OCI-LY7 (cell line): Measurements from ENCODE around the gene GEN1. TPM values are rescaled to one million over a fixed set of nuclear protein-coding genes. Genes with fewer than 3 reads are reported as not detected.

ENCODE experiments used
- BruUV-seq: library from RNA; stranded (reverse); fragments of 400-500 nt; replicated peaks from 2 replicates; lab custom pipeline; 2021; lab: Mats Ljungman, UMichigan
- CTCF ChIA-PET: fragments of 300-600 bp; sonication (Branson Sonifier 250); formaldehyde crosslinking; loops from one replicate; lab custom pipeline; 2022; ENCODE audit warnings: antibody characterized with exemption; ENCODE audit not compliant: unreplicated experiment; lab: Charles Lee
- POLR2A ChIA-PET: fragments of 300-600 bp; sonication (Branson Sonifier 250); formaldehyde crosslinking; loops from one replicate; lab custom pipeline; 2022; ENCODE audit warnings: antibody characterized with exemption; lab: Charles Lee
- DNase-seq: peaks from one replicate; pipeline ENCODE4 v3.0.0-alpha.2; 2015; ENCODE audit warnings: low spot score
- H2AFZ ChIP-seq: fragments of 200-600 bp; sonication (generic), shearing (Covaris generic); 2 replicates; pipeline ENCODE4 v1.6.1; 2014; ENCODE audit warnings: mild to moderate bottlenecking, antibody characterized with exemption, low read length, moderate library complexity
- H3K27ac ChIP-seq: fragments of 200-600 bp; sonication (generic); 2 replicates; pipeline ENCODE4 v1.5.1; 2014; ENCODE audit warnings: mixed run types, low read depth, mild to moderate bottlenecking, moderate library complexity, low read length, inconsistent platforms; ENCODE audit not compliant: poor library complexity, severe bottlenecking
- H3K36me3 ChIP-seq: fragments of 200-600 bp; sonication (generic); 2 replicates; pipeline ENCODE4 v1.6.1; 2014; ENCODE audit warnings: mild to moderate bottlenecking, antibody characterized with exemption, low read length, moderate library complexity, mixed read lengths; ENCODE audit not compliant: insufficient read depth
- H3K4me1 ChIP-seq: fragments of 200-600 bp; sonication (generic); 2 replicates; pipeline ENCODE4 v1.5.1; 2014; ENCODE audit warnings: mild to moderate bottlenecking, low read length; ENCODE audit not compliant: insufficient read depth, poor library complexity, severe bottlenecking
- H3K4me2 ChIP-seq: fragments of 200-600 bp; sonication (generic); 2 replicates; pipeline ENCODE4 v1.6.1; 2014; ENCODE audit warnings: mild to moderate bottlenecking, low read length
- H3K4me3 ChIP-seq: fragments of 200-600 bp; sonication (generic); 2 replicates; pipeline ENCODE4 v1.5.1; 2014; ENCODE audit warnings: mild to moderate bottlenecking, low read depth, low read length; ENCODE audit not compliant: poor library complexity, severe bottlenecking
- H3K79me2 ChIP-seq: fragments of 200-600 bp; sonication (generic); 2 replicates; pipeline ENCODE4 v1.6.1; 2016; ENCODE audit warnings: low read depth, mild to moderate bottlenecking, low read length, moderate library complexity, mixed read lengths; ENCODE audit not compliant: insufficient read depth
- H3K9me2 ChIP-seq: fragments of 200-600 bp; sonication (generic); 2 replicates; pipeline ENCODE4 v1.6.1; 2016; ENCODE audit warnings: mild to moderate bottlenecking, low read length, mixed read lengths; ENCODE audit not compliant: insufficient read depth
- H3K9me3 ChIP-seq: fragments of 200-600 bp; sonication (generic); 2 replicates; pipeline ENCODE4 v1.6.1; 2014; ENCODE audit warnings: mild to moderate bottlenecking, mixed run types, low read length, mixed read lengths
- H4K20me1 ChIP-seq: fragments of 200-600 bp; sonication (generic); 2 replicates; pipeline ENCODE4 v1.6.1; 2014; ENCODE audit warnings: mild to moderate bottlenecking, antibody characterized with exemption, low read length, moderate library complexity, mixed read lengths; ENCODE audit not compliant: insufficient read depth
- EZH2phosphoT487 ChIP-seq: fragments of 200-600 bp; sonication (generic); IDR thresholded peaks from 2 replicates; pipeline ENCODE4 v1.6.1; 2018; ENCODE audit warnings: low read depth, borderline replicate concordance, mild to moderate bottlenecking, mixed run types, antibody characterized with exemption, low read length, moderate library complexity, mixed read lengths
- intact Hi-C: fragments of 100-400 bp; cut with micrococcal nuclease; formaldehyde crosslinking; loops from one replicate; pipeline ENCODE4 v1.10.0; 2022; ENCODE audit not compliant: unreplicated experiment
- total RNA-seq, 2 experiments: library from RNA; depleted of rRNA in 1 of 2; stranded (reverse); fragments of >200 nt in 1 of 2; shearing (Covaris generic) in 1 of 2; gene quantifications; 2 replicates each; pipeline ENCODE4 v1.2.3, GENCODE V29; 2014 to 2022
- TF ChIP-seq, protein P1 (sequence below): fragments of 200-600 bp; sonication (generic); conservative IDR thresholded peaks from 2 replicates; pipeline ENCODE4 v1.5.1; 2014; ENCODE audit warnings: mild to moderate bottlenecking, antibody characterized with exemption, low read length, moderate library complexity, mixed read lengths

Gene GEN1
- total RNA-seq, 2 experiments from 2014 or later: 52.5 to 112 TPM

DNA sequence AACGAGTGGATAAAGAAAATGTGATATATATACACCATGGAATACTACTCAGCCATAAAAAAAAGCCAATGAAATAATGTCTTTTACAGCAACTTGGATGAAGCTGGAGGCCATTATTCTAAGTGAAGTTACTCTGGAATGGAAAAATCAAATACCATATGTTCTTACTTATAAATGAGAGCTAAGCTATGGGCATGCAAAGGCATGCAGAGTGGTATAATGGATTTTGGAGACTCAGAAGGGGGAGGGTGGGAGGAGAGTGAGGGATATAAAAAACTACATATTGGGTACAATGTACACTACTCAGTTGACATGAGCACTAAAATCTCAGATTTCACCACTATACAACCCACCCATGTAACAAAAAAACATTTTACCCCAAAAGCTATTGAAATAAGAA lies 60.7 kb downstream of the GEN1 start:
- POLR2A ChIA-PET: interaction anchor here (2.0 to 2.8 kb wide), 2 partner anchors 8 to 9 kb away, joined by 10 to 12 read pairs; no protein-coding TSS in a partner anchor
- Histone ChIP-seq H3K36me3 (no peaks in the 10 kb centered on the region), H3K9me3 (no peaks in the 10 kb centered on the region), H2AFZ (no peak overlapping the region; the same call in 1 of the 2 replicates), H3K4me2 (peak overlapping the region; percentile 69), H3K9me2 (no peaks in the 10 kb centered on the region), H3K4me3 (no peak overlapping the region), H3K4me1 (peaks cover 39% of the 10 kb centered on the region), H3K27ac (no peak overlapping the region), H4K20me1 (no peaks in the 10 kb centered on the region), H3K79me2 (no peaks in the 10 kb centered on the region)
- BruUV-seq: no TSS peak
- intact Hi-C loops: no loop called here
- DNase-seq: no peak
- TF ChIP-seq, protein P1, sequence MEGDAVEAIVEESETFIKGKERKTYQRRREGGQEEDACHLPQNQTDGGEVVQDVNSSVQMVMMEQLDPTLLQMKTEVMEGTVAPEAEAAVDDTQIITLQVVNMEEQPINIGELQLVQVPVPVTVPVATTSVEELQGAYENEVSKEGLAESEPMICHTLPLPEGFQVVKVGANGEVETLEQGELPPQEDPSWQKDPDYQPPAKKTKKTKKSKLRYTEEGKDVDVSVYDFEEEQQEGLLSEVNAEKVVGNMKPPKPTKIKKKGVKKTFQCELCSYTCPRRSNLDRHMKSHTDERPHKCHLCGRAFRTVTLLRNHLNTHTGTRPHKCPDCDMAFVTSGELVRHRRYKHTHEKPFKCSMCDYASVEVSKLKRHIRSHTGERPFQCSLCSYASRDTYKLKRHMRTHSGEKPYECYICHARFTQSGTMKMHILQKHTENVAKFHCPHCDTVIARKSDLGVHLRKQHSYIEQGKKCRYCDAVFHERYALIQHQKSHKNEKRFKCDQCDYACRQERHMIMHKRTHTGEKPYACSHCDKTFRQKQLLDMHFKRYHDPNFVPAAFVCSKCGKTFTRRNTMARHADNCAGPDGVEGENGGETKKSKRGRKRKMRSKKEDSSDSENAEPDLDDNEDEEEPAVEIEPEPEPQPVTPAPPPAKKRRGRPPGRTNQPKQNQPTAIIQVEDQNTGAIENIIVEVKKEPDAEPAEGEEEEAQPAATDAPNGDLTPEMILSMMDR: no peak
- no peak for TF ChIP-seq EZH2phosphoT487
- CTCF ChIA-PET: no interaction called here

DNA sequence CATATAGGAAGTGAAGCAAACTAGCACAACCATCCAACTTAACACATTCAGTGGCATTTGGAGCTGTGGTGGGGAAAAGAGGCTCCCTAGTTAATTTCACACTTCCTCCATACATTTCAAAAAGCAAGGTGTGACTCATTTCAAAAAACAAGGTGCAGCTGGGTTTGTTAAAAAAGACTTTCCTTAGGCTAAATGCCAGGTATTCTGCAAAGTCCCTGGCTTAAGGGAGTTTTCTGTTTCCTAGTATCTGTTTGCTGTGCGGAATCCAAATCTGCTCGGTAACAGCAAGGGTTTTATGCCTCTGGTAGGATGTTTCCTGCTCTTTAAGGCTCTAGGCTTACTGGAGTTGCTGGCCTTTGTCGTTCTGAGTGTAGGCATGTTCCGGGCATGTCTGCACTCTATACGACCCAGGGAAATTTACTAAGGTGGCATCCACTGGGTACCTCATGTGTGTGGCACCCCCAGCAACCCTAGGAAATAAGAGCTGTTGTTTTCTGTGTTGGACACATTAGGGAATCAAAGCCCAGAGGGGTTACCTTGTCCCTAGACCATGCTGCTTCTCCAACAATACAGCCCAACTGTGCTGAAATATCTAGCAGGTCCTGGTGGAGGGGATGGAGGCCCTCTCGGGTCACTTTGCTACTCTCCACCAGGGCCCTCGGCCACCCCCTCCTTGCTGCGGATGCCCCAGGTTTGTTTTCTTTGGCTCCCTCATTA lies 61.7 kb downstream of the GEN1 start:
- H3K4me1 ChIP-seq: peaks cover 41% of the 10 kb centered on the region
- CTCF ChIA-PET: no interaction called here
- H2AFZ ChIP-seq: no peak overlapping the region; the same call in 1 of the 2 replicates
- TF ChIP-seq, protein P1: no peak
- TF ChIP-seq EZH2phosphoT487: no peak
- intact Hi-C loops: no loop called here
- H3K27ac ChIP-seq: no peak overlapping the region
- no peaks in the 10 kb centered on the region for H3K9me2 ChIP-seq
- H3K79me2 ChIP-seq: no peaks in the 10 kb centered on the region
- POLR2A ChIA-PET: no interaction called here
- no peak overlapping the region for H3K4me3 ChIP-seq
- H3K9me3 ChIP-seq: no peaks in the 10 kb centered on the region
- no peak for DNase-seq
- H4K20me1 ChIP-seq: no peaks in the 10 kb centered on the region
- no peak overlapping the region for H3K4me2 ChIP-seq
- BruUV-seq: no TSS peak
- no peaks in the 10 kb centered on the region for H3K36me3 ChIP-seq
